ENCODE measurements around the gene KIF6. TPM values are rescaled to one million over a fixed set of nuclear protein-coding genes. Genes with fewer than 3 reads are reported as not detected.

KIF6 gene
- total RNA-seq, 1 experiment from 2014 or later = 2.7 TPM

DNA sequence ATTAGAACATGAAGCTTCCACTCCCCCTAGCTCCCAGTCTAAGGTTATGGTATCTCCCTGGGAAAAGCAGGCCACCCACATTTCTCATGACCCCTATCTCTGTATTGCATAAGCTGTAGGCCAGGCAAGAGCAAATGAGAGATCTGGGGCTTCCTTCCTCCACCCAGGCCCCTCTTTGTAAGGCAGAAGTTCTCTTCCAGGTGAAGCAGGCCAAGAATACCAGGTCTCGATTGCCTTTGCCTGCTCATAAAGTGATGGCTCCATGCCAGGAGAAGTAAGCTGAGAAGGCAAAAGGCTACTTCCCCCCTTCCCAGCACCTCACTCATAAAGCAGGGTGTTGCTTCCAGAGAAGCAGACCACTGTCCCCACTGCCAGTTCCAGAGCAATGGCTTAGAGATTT, 258.6 kb downstream of the KIF6 start:
- ChIA-PET POLR2A (ENCODE audit: low non-redundant PET) (no interaction called here), CTCF (interaction anchor here (0.6 kb wide), 1 partner anchor 56 kb away, joined by 5 read pairs; no protein-coding TSS in a partner anchor)
- TF ChIP-seq, protein P1, sequence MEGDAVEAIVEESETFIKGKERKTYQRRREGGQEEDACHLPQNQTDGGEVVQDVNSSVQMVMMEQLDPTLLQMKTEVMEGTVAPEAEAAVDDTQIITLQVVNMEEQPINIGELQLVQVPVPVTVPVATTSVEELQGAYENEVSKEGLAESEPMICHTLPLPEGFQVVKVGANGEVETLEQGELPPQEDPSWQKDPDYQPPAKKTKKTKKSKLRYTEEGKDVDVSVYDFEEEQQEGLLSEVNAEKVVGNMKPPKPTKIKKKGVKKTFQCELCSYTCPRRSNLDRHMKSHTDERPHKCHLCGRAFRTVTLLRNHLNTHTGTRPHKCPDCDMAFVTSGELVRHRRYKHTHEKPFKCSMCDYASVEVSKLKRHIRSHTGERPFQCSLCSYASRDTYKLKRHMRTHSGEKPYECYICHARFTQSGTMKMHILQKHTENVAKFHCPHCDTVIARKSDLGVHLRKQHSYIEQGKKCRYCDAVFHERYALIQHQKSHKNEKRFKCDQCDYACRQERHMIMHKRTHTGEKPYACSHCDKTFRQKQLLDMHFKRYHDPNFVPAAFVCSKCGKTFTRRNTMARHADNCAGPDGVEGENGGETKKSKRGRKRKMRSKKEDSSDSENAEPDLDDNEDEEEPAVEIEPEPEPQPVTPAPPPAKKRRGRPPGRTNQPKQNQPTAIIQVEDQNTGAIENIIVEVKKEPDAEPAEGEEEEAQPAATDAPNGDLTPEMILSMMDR (conservative IDR thresholded peaks at IDR 0.05; ENCODE audit: low read depth, low read length) = no peak
- TF ChIP-seq EZH2 (IDR thresholded peaks at IDR 0.05; ENCODE audit: borderline replicate concordance, low read depth, low read length, poor library complexity, severe bottlenecking) = no peak

DNA sequence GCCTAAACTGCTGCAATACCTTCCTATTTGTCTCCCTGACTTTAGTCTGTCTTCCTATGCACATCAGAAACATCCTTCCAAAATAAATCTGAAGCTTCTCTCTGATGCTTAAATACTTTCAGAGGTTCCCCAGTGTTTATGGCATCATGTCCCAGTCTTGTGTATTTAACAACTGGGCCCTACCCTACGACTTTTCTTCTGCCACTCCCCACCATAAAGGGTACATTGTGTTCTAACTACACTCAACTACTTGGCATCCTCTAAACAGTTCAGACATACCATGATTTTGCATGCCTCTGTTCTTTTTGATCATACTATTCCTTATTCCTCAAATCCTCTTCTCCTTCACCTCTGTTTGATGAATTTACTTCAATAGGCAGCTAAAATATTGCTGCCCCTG, 259.7 kb downstream of the KIF6 start:
- DNase-seq (ENCODE audit: low spot score) = no peak
- H3K9me3 ChIP-seq (ENCODE audit: low read depth, low read length, poor library complexity, severe bottlenecking) = peaks cover 2% of the 10 kb centered on the region
- ChIA-PET CTCF (no interaction called here), POLR2A (ENCODE audit: low non-redundant PET) (no interaction called here)
- no peaks in the 10 kb centered on the region for H3K27me3 ChIP-seq (replicated peaks; ENCODE audit: insufficient read depth, low read depth, low read length, poor library complexity)
- H3K27ac ChIP-seq (ENCODE audit: low read depth, low read length, poor library complexity, severe bottlenecking) = no peak overlapping the region
- TF ChIP-seq, protein P1 (conservative IDR thresholded peaks at IDR 0.05; ENCODE audit: low read depth, low read length) = no peak
- no peak for TF ChIP-seq EZH2 (IDR thresholded peaks at IDR 0.05; ENCODE audit: borderline replicate concordance, low read depth, low read length, poor library complexity, severe bottlenecking)
- intact Hi-C loops (cut with micrococcal nuclease; ENCODE audit: unreplicated experiment) = no loop called here
- no peaks in the 10 kb centered on the region for H3K36me3 ChIP-seq (ENCODE audit: insufficient read depth, low read length, poor library complexity, severe bottlenecking)
- no peak overlapping the region for H3K4me3 ChIP-seq (ENCODE audit: low read depth, low read length, poor library complexity, severe bottlenecking)
- H3K4me1 ChIP-seq (ENCODE audit: insufficient read depth, low read length, poor library complexity, severe bottlenecking) = no peaks in the 10 kb centered on the region
- no TSS peak for BruUV-seq (replicated peaks)

More for the DNA sequence above, 258.6 kb downstream of the KIF6 start:
- peaks cover 2% of the 10 kb centered on the region for H3K9me3 ChIP-seq (ENCODE audit: low read depth, low read length, poor library complexity, severe bottlenecking)
- DNase-seq (ENCODE audit: low spot score) = no peak
- no peaks in the 10 kb centered on the region for H3K27me3 ChIP-seq (replicated peaks; ENCODE audit: insufficient read depth, low read depth, low read length, poor library complexity)
- H3K4me1 ChIP-seq (ENCODE audit: insufficient read depth, low read length, poor library complexity, severe bottlenecking) = no peaks in the 10 kb centered on the region
- intact Hi-C loops (cut with micrococcal nuclease; ENCODE audit: unreplicated experiment) = no loop called here
- no peaks in the 10 kb centered on the region for H3K36me3 ChIP-seq (ENCODE audit: insufficient read depth, low read length, poor library complexity, severe bottlenecking)
- no peak overlapping the region for H3K4me3 ChIP-seq (ENCODE audit: low read depth, low read length, poor library complexity, severe bottlenecking)
- no TSS peak for BruUV-seq (replicated peaks)
- H3K27ac ChIP-seq (ENCODE audit: low read depth, low read length, poor library complexity, severe bottlenecking) = no peak overlapping the region

DNA sequence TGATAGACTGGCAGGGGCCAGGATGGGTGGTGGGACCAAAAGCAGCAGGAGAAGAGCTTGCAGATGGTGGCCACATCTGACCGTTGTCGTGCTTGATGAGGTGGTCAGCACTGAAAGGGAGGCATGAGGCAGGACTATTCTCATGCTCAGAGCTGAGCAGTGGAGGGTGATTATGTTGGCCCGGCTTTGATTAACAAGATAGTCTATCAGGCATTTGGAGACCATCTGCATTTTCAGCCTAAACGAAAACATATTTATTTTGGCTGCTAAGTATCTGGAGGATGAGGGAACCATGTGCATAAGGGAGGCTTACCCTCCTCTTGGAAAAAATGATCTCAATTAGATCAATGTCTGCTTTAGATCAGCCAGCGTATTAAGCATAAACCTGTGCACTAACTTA, 261.1 kb downstream of the KIF6 start:
- H3K27ac ChIP-seq (ENCODE audit: low read depth, low read length, poor library complexity, severe bottlenecking) = no peak overlapping the region
- TF ChIP-seq EZH2 (IDR thresholded peaks at IDR 0.05; ENCODE audit: borderline replicate concordance, low read depth, low read length, poor library complexity, severe bottlenecking) = no peak
- no peak for DNase-seq (ENCODE audit: low spot score)
- intact Hi-C loops (cut with micrococcal nuclease; ENCODE audit: unreplicated experiment) = no loop called here
- H3K9me3 ChIP-seq (ENCODE audit: low read depth, low read length, poor library complexity, severe bottlenecking) = peaks cover 2% of the 10 kb centered on the region
- no peaks in the 10 kb centered on the region for H3K4me1 ChIP-seq (ENCODE audit: insufficient read depth, low read length, poor library complexity, severe bottlenecking)
- no TSS peak for BruUV-seq (replicated peaks)
- H3K27me3 ChIP-seq (replicated peaks; ENCODE audit: insufficient read depth, low read depth, low read length, poor library complexity) = no peaks in the 10 kb centered on the region
- no peak overlapping the region for H3K4me3 ChIP-seq (ENCODE audit: low read depth, low read length, poor library complexity, severe bottlenecking)
- CTCF ChIA-PET = no interaction called here
- POLR2A ChIA-PET (ENCODE audit: low non-redundant PET) = no interaction called here
- H3K36me3 ChIP-seq (ENCODE audit: insufficient read depth, low read length, poor library complexity, severe bottlenecking) = no peaks in the 10 kb centered on the region

DNA sequence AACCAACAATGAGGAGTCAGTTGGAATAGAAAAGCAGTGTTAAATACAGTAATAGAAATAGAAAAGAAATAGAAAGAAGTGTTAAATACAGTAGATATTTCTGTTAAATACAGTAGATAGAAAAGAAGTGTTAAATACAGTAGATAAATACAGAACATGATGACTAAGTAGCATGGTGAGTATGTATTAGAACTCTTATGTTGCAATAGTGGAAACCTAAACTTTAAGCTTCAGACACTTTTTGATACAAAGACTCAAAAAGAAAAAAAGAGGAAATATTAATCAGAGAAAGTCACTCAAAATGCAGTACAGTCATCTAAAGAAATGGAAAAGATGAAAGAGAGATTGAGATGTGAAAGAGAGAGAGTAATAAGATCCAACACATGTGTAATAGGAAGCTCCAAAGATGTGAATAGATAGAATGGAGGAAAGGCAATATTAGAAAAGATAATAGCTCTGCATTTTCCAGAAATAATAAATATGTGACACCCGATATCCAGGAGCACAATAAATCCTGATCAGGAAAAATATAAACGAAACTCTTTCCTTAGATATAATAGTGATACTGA, 271.2 kb downstream of the KIF6 start:
- H3K4me3 ChIP-seq (ENCODE audit: low read depth, low read length, poor library complexity, severe bottlenecking) = no peak overlapping the region
- H3K27me3 ChIP-seq (replicated peaks; ENCODE audit: insufficient read depth, low read depth, low read length, poor library complexity) = no peaks in the 10 kb centered on the region
- TF ChIP-seq, protein P1 (conservative IDR thresholded peaks at IDR 0.05; ENCODE audit: low read depth, low read length) = no peak
- TF ChIP-seq EZH2 (IDR thresholded peaks at IDR 0.05; ENCODE audit: borderline replicate concordance, low read depth, low read length, poor library complexity, severe bottlenecking) = no peak
- DNase-seq (ENCODE audit: low spot score) = no peak
- no peaks in the 10 kb centered on the region for H3K9me3 ChIP-seq (ENCODE audit: low read depth, low read length, poor library complexity, severe bottlenecking)
- H3K36me3 ChIP-seq (ENCODE audit: insufficient read depth, low read length, poor library complexity, severe bottlenecking) = no peaks in the 10 kb centered on the region
- ChIA-PET POLR2A (ENCODE audit: low non-redundant PET) (no interaction called here), CTCF (no interaction called here)
- no TSS peak for BruUV-seq (replicated peaks)
- intact Hi-C loops (cut with micrococcal nuclease; ENCODE audit: unreplicated experiment) = no loop called here
- H3K4me1 ChIP-seq (ENCODE audit: insufficient read depth, low read length, poor library complexity, severe bottlenecking) = peaks cover 32% of the 10 kb centered on the region
- H3K27ac ChIP-seq (ENCODE audit: low read depth, low read length, poor library complexity, severe bottlenecking) = no peak overlapping the region
